H1 (cell line): ENCODE results near the gene PANX2. TPM values are rescaled to one million over a fixed set of nuclear protein-coding genes. Genes with fewer than 3 reads are reported as not detected.

Experiments
- BACH1 ChIP-seq: IDR thresholded peaks from 2 replicates; pipeline ENCODE4 v1.6.1; 2012; ENCODE audit warnings: low read length, improper control_type of control experiment
- BCL11A ChIP-seq, 2 experiments: IDR thresholded peaks; one replicate each; pipeline ENCODE4 v1.6.1; 2011; ENCODE audit warnings: low read depth in 2 of 2, low read length in 2 of 2, mild to moderate bottlenecking in 2 of 2
- SIN3A ChIP-seq, 2 experiments: IDR thresholded peaks in 1 of 2; conservative IDR thresholded peaks in 1 of 2; 2 replicates each; pipeline ENCODE4 v1.6.1; 2011 to 2012; ENCODE audit warnings: low read length in 2 of 2, improper control_type of control experiment in 1 of 2, low read depth in 1 of 2, mild to moderate bottlenecking in 1 of 2
- SIRT6 ChIP-seq: IDR thresholded peaks from one replicate; pipeline ENCODE4 v1.7.1; 2012; ENCODE audit warnings: low read length, inconsistent platforms
- SUZ12 ChIP-seq: fragments of 200-600 bp; sonication (generic); IDR thresholded peaks from 2 replicates; pipeline ENCODE4 v1.6.1; 2012; ENCODE audit warnings: mild to moderate bottlenecking, inconsistent platforms, low read length, moderate library complexity, mixed read lengths
- polyA plus RNA-seq, 7 experiments: library from polyadenylated mRNA; depleted of rRNA in 3 of 7; stranded (reverse) in 5 of 7; unstranded in 2 of 7; fragments of >200 nt in 5 of 7; fragments of 200-250 nt in 2 of 7; gene quantifications; 1 replicate in 5 of 7; 2 replicates in 1 of 7; 4 replicates in 1 of 7; pipeline versions ENCODE4 v1.2.1 to v1.2.3, GENCODE V29; 2011 to 2013; ENCODE audit warnings: missing spikeins in 2 of 7, mixed read lengths in 2 of 7
- total RNA-seq: library from RNA; stranded (reverse); fragmentation: NEBNext Ultra II Directional; extraction: Animal tissue kit (Norgen Biotek cat#: 25700); gene quantifications from 2 replicates; pipeline ENCODE4 v1.2.1, GENCODE V29; 2021

Gene PANX2
- total and polyA plus RNA-seq, 2 of the 8 experiments (the other 6 are each of a cell fraction or from before 2014, with no cell fraction given) = 3.5 to 5.0 TPM

GRCh38 chr22:50228366-50228765, 57.8 kb downstream of the PANX2 start (continued):
- TF ChIP-seq BCL11A (IDR thresholded peaks at IDR 0.05; ENCODE audit: low read depth in 2 of 2, low read length in 2 of 2) (no peak), SIN3A (conservative IDR thresholded peaks at IDR 0.05 in 1 of 2, IDR thresholded peaks at IDR 0.05 in 1 of 2; ENCODE audit: low read depth in 1 of 2, low read length in 2 of 2) (no peak), SUZ12 (no peak), SIRT6 (no peak), BACH1 (no peak)
